Endothelial cell of umbilical vein (primary cell): ENCODE data around the gene AKAP6. TPM values are rescaled to one million over a fixed set of nuclear protein-coding genes. Genes with fewer than 3 reads are reported as not detected.

ENCODE experiments used
- BruUV-seq: library from RNA; stranded (reverse); fragments of 400-500 nt; replicated peaks from 2 replicates; lab custom pipeline; 2021; lab: Mats Ljungman, UMichigan
- CTCF ChIA-PET: fragments of 300-600, 350-600 bp; sonication (Branson Sonifier 250); formaldehyde crosslinking; loops from one replicate; lab custom pipeline; 2021; ENCODE audit warnings: antibody characterized with exemption, inconsistent platforms; lab: Charles Lee
- POLR2A ChIA-PET: fragments of 300-600, 350-600 bp; sonication (Branson Sonifier 250); formaldehyde crosslinking; loops from one replicate; lab custom pipeline; 2021; ENCODE audit warnings: antibody characterized with exemption, inconsistent platforms; lab: Charles Lee
- DNase-seq: peaks from one replicate; pipeline ENCODE4 v3.0.0-alpha.2; 2011; ENCODE audit warnings: low read depth, low spot score
- FAIRE-seq: peaks from 2 replicates; lab custom pipeline; 2011; peaks lifted over from hg19 to GRCh38; lab: Jason Lieb, UNC
- H2AFZ ChIP-seq: 2 replicates; pipeline ENCODE4 v1.6.0; 2012; ENCODE audit warnings: low read depth, low read length, control low read depth, inconsistent platforms
- H3K27ac ChIP-seq: 2 replicates; pipeline ENCODE4 v1.5.1; 2011; ENCODE audit warnings: low read depth, mild to moderate bottlenecking, control low read depth, low read length, moderate library complexity; ENCODE audit not compliant: insufficient read depth
- H3K27me3 ChIP-seq, 2 experiments: 2 replicates each; pipeline versions ENCODE4 v1.6.0 to v1.6.1; 2011; ENCODE audit warnings: low read length in 2 of 2, mixed read lengths in 1 of 2; ENCODE audit not compliant: control insufficient read depth in 2 of 2, insufficient read depth in 2 of 2
- H3K36me3 ChIP-seq, 2 experiments: 2 replicates in 1 of 2; 3 replicates in 1 of 2; pipeline ENCODE4 v1.5.1; 2011; ENCODE audit warnings: low read length in 2 of 2, mild to moderate bottlenecking in 1 of 2, moderate library complexity in 1 of 2; ENCODE audit not compliant: control insufficient read depth in 2 of 2, insufficient read depth in 2 of 2; ENCODE audit errors: extremely low read depth in 1 of 2
- H3K4me1 ChIP-seq: 3 replicates; pipeline ENCODE4 v1.5.1; 2011; ENCODE audit warnings: mild to moderate bottlenecking, low read length; ENCODE audit not compliant: control insufficient read depth, insufficient read depth; ENCODE audit errors: extremely low read depth
- H3K4me2 ChIP-seq: 2 replicates; pipeline ENCODE4 v1.6.1; 2011; ENCODE audit warnings: low read length, control low read depth, mixed read lengths; ENCODE audit not compliant: insufficient read depth
- H3K4me3 ChIP-seq, 3 experiments: fragments of 200-600 bp in 1 of 3; sonication (generic), shearing (Covaris generic) in 1 of 3; replicated peaks in 1 of 3; 2 replicates each; pipeline ENCODE4 v1.5.1; 2011 to 2016; ENCODE audit warnings: control low read depth in 3 of 3, low read length in 3 of 3, mild to moderate bottlenecking in 2 of 3, inconsistent platforms in 1 of 3, low read depth in 1 of 3, moderate library complexity in 1 of 3; ENCODE audit not compliant: insufficient read depth in 1 of 3
- H3K79me2 ChIP-seq: 2 replicates; pipeline ENCODE4 v1.6.0; 2012; ENCODE audit warnings: low read length, inconsistent platforms; ENCODE audit not compliant: control insufficient read depth, insufficient read depth
- H3K9ac ChIP-seq: replicated peaks from 2 replicates; pipeline ENCODE3; 2011; ENCODE audit warnings: low read length, control low read depth; ENCODE audit not compliant: insufficient read depth; ENCODE audit errors: extremely low read depth
- H3K9me1 ChIP-seq: replicated peaks from 3 replicates; pipeline ENCODE4 v1.6.0; 2011; ENCODE audit warnings: mild to moderate bottlenecking, low read length; ENCODE audit not compliant: control insufficient read depth, insufficient read depth; ENCODE audit errors: extremely low read depth
- H3K9me3 ChIP-seq: replicated peaks from 2 replicates; pipeline ENCODE4 v1.5.1; 2012; ENCODE audit warnings: low read length, inconsistent platforms; ENCODE audit not compliant: control insufficient read depth, insufficient read depth
- H4K20me1 ChIP-seq: replicated peaks from 2 replicates; pipeline ENCODE3; 2011; ENCODE audit warnings: mild to moderate bottlenecking, low read length; ENCODE audit not compliant: control insufficient read depth, insufficient read depth; ENCODE audit errors: extremely low read depth
- CTCF ChIP-seq, 2 donors: IDR thresholded peaks; 1 replicate in 1 of 2; 2 replicates in 1 of 2; pipeline ENCODE4 v1.5.1; 2011; ENCODE audit warnings: low read length in 2 of 2, mild to moderate bottlenecking in 2 of 2, moderate library complexity in 2 of 2, control low read depth in 1 of 2, inconsistent platforms in 1 of 2, low read depth in 1 of 2; ENCODE audit not compliant: insufficient read depth in 1 of 2; ENCODE audit errors: extremely low read depth in 1 of 2
- EZH2 ChIP-seq: IDR thresholded peaks from 2 replicates; pipeline ENCODE4 v1.6.1; 2012; ENCODE audit warnings: borderline replicate concordance, low read depth, mild to moderate bottlenecking, moderate library complexity, low read length, inconsistent platforms; ENCODE audit not compliant: severe bottlenecking
- MAX ChIP-seq: IDR thresholded peaks from 2 replicates; pipeline ENCODE4 v1.6.1; 2011; ENCODE audit not compliant: insufficient read depth, insufficient read length
- MYC ChIP-seq: IDR thresholded peaks from one replicate; pipeline ENCODE4 v1.6.1; 2011; ENCODE audit warnings: mild to moderate bottlenecking, low read depth, low read length
- POLR2A ChIP-seq: IDR thresholded peaks from 2 replicates; pipeline ENCODE4 v1.6.1; 2012; ENCODE audit warnings: low read depth, mild to moderate bottlenecking, control low read depth, low read length
- POLR2AphosphoS5 ChIP-seq: IDR thresholded peaks from 2 replicates; pipeline ENCODE4 v1.6.1; 2012; ENCODE audit warnings: low read depth, mild to moderate bottlenecking, control low read depth, low read length, moderate library complexity; ENCODE audit not compliant: insufficient read depth
- dilution Hi-C: fragments of 300-500 bp; cut with MboI; formaldehyde crosslinking; loops from one replicate; pipeline ENCODE4 v1.15.0; 2019; ENCODE audit warnings: low sequenced_read_pairs; ENCODE audit not compliant: extremely low pct_ligation_motif_present
- intact Hi-C: fragments of 100-400 bp; cut with micrococcal nuclease; formaldehyde crosslinking; loops from one replicate; pipeline ENCODE4 v1.10.0; 2022
- polyA plus RNA-seq, 4 experiments: library from polyadenylated mRNA; depleted of rRNA in 3 of 4; stranded (reverse) in 3 of 4; unstranded in 1 of 4; fragments of >200 nt; gene quantifications; 2 replicates each; pipeline versions ENCODE4 v1.2.1 to v1.2.3, GENCODE V29; 2011 to 2012; ENCODE audit warnings: missing spikeins in 1 of 4
- total RNA-seq: library from RNA; stranded (reverse); gene quantifications from 2 replicates; pipeline ENCODE4 v1.2.3, GENCODE V29; 2021

AKAP6 gene
- total and polyA plus RNA-seq, 2 donors (not counting 3 experiments of a cell fraction or from before 2014, with no cell fraction given): 0.03 to 0.49 TPM

GRCh38 chr14:32846821-32847365, 517.8 kb downstream of the AKAP6 start:
- CTCF ChIA-PET: no interaction called here
- Histone ChIP-seq H4K20me1 (no peaks in the 10 kb centered on the region), H3K27me3 (no peaks in the 10 kb centered on the region), H3K9ac (no peak overlapping the region), H3K9me3 (no peaks in the 10 kb centered on the region), H3K4me1 (no peaks in the 10 kb centered on the region), H3K27ac (no peak overlapping the region), H3K79me2 (no peaks in the 10 kb centered on the region), H3K4me3 (no peak overlapping the region), H2AFZ (no peak overlapping the region), H3K4me2 (no peak overlapping the region), H3K36me3 (no peaks in the 10 kb centered on the region), H3K9me1 (no peaks in the 10 kb centered on the region)
- FAIRE-seq (no peak), DNase-seq (no peak)
- POLR2A ChIA-PET: no interaction called here
- dilution Hi-C loops: no loop called here
- BruUV-seq: no TSS peak
- TF ChIP-seq MYC (no peak), CTCF (IDR thresholded peaks at IDR 0.05; ENCODE audit: extremely low read depth in 1 of 2, insufficient read depth in 1 of 2, low read depth in 1 of 2, low read length in 2 of 2) (no peak), EZH2 (no peak), MAX (no peak), POLR2A (no peak)
- intact Hi-C loops: no loop called here

- no peak for DNase-seq
- CTCF ChIA-PET: no interaction called here
- Histone ChIP-seq H3K9ac (no peak overlapping the region), H4K20me1 (no peaks in the 10 kb centered on the region), H3K27me3 (no peaks in the 10 kb centered on the region), H3K4me1 (no peaks in the 10 kb centered on the region), H3K79me2 (no peaks in the 10 kb centered on the region), H3K9me3 (no peaks in the 10 kb centered on the region), H3K36me3 (no peaks in the 10 kb centered on the region), H3K9me1 (no peaks in the 10 kb centered on the region), H2AFZ (no peak overlapping the region), H3K4me2 (no peak overlapping the region), H3K27ac (no peak overlapping the region), H3K4me3 (no peak overlapping the region)
- no peak for FAIRE-seq
- no TSS peak for BruUV-seq
- dilution Hi-C loops (no loop called here), intact Hi-C loops (no loop called here)
- TF ChIP-seq POLR2AphosphoS5: no peak
- POLR2A ChIA-PET: no interaction called here
Measured at GRCh38 chr14:32847867-32848266, 518.8 kb downstream of the AKAP6 start.
